Hepatocyte (in vitro differentiated cells): Measurements from ENCODE around the gene TMEM250. TPM values are rescaled to one million over a fixed set of nuclear protein-coding genes. Genes with fewer than 3 reads are reported as not detected.

ENCODE experiments used
- DNase-seq: peaks from one replicate; pipeline ENCODE4 v3.0.0-alpha.2; 2016; ENCODE audit warnings: low spot score
- H2AFZ ChIP-seq: fragments of 200-600 bp; sonication (generic); 2 replicates; pipeline ENCODE4 v1.6.0; 2016; ENCODE audit warnings: antibody characterized with exemption, mild to moderate bottlenecking
- H3K27ac ChIP-seq: fragments of 200-600 bp; sonication (generic); 2 replicates; pipeline ENCODE4 v1.5.1; 2016; ENCODE audit warnings: mild to moderate bottlenecking
- H3K27me3 ChIP-seq: fragments of 200-600 bp; sonication (generic); 2 replicates; pipeline ENCODE4 v1.6.1; 2016
- H3K36me3 ChIP-seq: fragments of 200-600 bp; sonication (generic); replicated peaks from 2 replicates; pipeline ENCODE4 v1.5.1; 2016; ENCODE audit warnings: low read depth; ENCODE audit not compliant: insufficient read depth
- H3K4me1 ChIP-seq: fragments of 200-600 bp; sonication (generic); 2 replicates; pipeline ENCODE4 v1.5.1; 2016; ENCODE audit warnings: mild to moderate bottlenecking, moderate library complexity; ENCODE audit not compliant: insufficient read depth
- H3K4me2 ChIP-seq: fragments of 200-600 bp; sonication (generic); 2 replicates; pipeline ENCODE4 v1.6.0; 2016
- H3K4me3 ChIP-seq: fragments of 200-600 bp; sonication (generic); 2 replicates; pipeline ENCODE4 v1.5.1; 2016; ENCODE audit warnings: mild to moderate bottlenecking
- H3K79me2 ChIP-seq: fragments of 200-600 bp; sonication (generic); 2 replicates; pipeline ENCODE4 v1.6.0; 2017; ENCODE audit warnings: mild to moderate bottlenecking
- H3K9me2 ChIP-seq: fragments of 200-600 bp; sonication (generic); replicated peaks from 2 replicates; pipeline ENCODE4 v1.6.0; 2017; ENCODE audit warnings: mild to moderate bottlenecking; ENCODE audit not compliant: insufficient read depth
- H3K9me3 ChIP-seq: fragments of 200-600 bp; sonication (generic); 2 replicates; pipeline ENCODE4 v1.5.1; 2016; ENCODE audit warnings: low read depth, mild to moderate bottlenecking
- H4K20me1 ChIP-seq: fragments of 200-600 bp; sonication (generic); 2 replicates; pipeline ENCODE4 v1.6.0; 2016; ENCODE audit warnings: mild to moderate bottlenecking; ENCODE audit not compliant: insufficient read depth, poor library complexity, severe bottlenecking
- CTCF ChIP-seq: fragments of 200-600 bp; sonication (generic); IDR thresholded peaks from 2 replicates; pipeline ENCODE4 v1.5.1; 2016; ENCODE audit warnings: antibody characterized with exemption, mild to moderate bottlenecking; ENCODE audit not compliant: poor library complexity
- EZH2 ChIP-seq: fragments of 200-600 bp; sonication (generic); IDR thresholded peaks from 2 replicates; pipeline ENCODE4 v1.6.1; 2016; ENCODE audit warnings: antibody characterized with exemption, mild to moderate bottlenecking, borderline replicate concordance
- EZH2phosphoT487 ChIP-seq: fragments of 200-600 bp; sonication (generic); IDR thresholded peaks from one replicate; pipeline ENCODE4 v1.6.1; 2018; ENCODE audit warnings: antibody characterized with exemption, mild to moderate bottlenecking, low read depth, moderate library complexity; ENCODE audit not compliant: unreplicated experiment, severe bottlenecking
- WGBS: methylation state at CpG from one replicate; pipeline ENCODE4 v1.1.6; 2016; ENCODE audit warnings: low lambda C conversion rate; ENCODE audit errors: missing lambda C conversion rate; 5-methylcytosine and 5-hydroxymethylcytosine counted together
- polyA plus RNA-seq: library from polyadenylated mRNA; unstranded; fragments of >200 nt; fragmentation: Nextera tagmentation; extraction: Ambion mirVana; gene quantifications from 2 replicates; pipeline ENCODE4 v1.2.1, GENCODE V29; 2016
- total RNA-seq: library from RNA; depleted of rRNA; stranded (reverse); fragments of >200 nt; gene quantifications from 2 replicates; pipeline ENCODE4 v1.2.3, GENCODE V29; 2014

TMEM250 gene
- total and polyA plus RNA-seq, 2 experiments from 2014 or later: 37.8 to 47.6 TPM

GRCh38 chr9:136149337-136149736 is 30.7 kb upstream of the TMEM250 start:
- Histone ChIP-seq H3K9me2 (no peaks in the 10 kb centered on the region), H3K79me2 (no peaks in the 10 kb centered on the region), H2AFZ (no peak overlapping the region), H4K20me1 (no peaks in the 10 kb centered on the region), H3K4me1 (no peaks in the 10 kb centered on the region), H3K27me3 (no peaks in the 10 kb centered on the region), H3K9me3 (no peaks in the 10 kb centered on the region), H3K27ac (no peak overlapping the region), H3K4me2 (no peak overlapping the region), H3K4me3 (no peak overlapping the region), H3K36me3 (no peaks in the 10 kb centered on the region)
- TF ChIP-seq EZH2 (no peak), CTCF (no peak), EZH2phosphoT487 (no peak)
- DNase-seq: no peak
- 92% methylated on average over 12 of the region's 12 CpGs for WGBS

GRCh38 chr9:136148766-136149165 is 30.1 kb upstream of the TMEM250 start:
- Histone ChIP-seq H4K20me1 (no peaks in the 10 kb centered on the region), H3K4me1 (no peaks in the 10 kb centered on the region), H3K4me2 (no peak overlapping the region), H3K27me3 (no peaks in the 10 kb centered on the region), H3K36me3 (no peaks in the 10 kb centered on the region), H3K9me2 (no peaks in the 10 kb centered on the region), H2AFZ (no peak overlapping the region), H3K79me2 (no peaks in the 10 kb centered on the region), H3K4me3 (no peak overlapping the region), H3K9me3 (no peaks in the 10 kb centered on the region), H3K27ac (no peak overlapping the region)
- DNase-seq: no peak
- WGBS: 93% methylated on average over 13 of the region's 14 CpGs
- TF ChIP-seq CTCF: no peak
- TF ChIP-seq EZH2: no peak

DNA sequence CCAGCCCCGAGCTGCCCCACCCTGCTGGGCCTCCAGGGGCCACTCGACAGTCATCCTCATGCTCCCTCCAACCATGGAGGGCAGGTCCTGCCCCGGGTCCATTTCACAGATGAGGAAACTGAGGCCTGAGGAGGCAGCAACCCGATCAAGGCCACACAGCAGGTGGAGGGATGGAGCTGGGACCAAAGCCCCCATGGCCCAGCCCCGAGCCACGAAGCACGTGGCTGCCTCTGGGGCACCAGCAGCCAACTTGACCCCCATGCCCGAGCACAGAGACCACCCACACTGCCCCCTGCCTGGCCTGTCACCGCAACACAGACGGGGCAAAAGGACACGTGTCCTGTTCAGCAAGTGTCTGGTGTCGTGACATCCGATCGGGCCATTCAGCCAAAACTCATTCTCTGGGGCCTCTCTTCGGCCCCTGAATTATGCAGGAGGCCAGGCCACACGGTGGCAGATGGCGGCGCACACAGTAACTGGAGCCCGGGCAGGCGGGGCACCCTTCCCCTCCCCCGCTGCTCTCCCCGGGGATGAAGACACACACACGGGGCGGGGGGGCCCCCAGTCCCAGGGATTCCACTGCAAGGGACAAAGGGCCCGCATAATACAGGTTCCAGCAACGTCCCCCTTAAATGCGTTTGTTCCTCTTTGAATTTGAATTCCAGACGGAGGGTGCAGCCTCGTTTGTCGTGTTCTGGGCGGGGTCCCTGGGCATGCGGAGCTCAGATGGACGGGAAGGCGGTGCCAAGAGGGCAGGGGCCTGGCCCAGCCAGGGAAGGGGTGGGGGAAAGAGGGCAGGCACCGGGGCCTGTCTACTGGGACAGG is 29.4 kb upstream of the TMEM250 start:
- Histone ChIP-seq H3K4me3 (no peak overlapping the region), H3K79me2 (no peaks in the 10 kb centered on the region), H2AFZ (no peak overlapping the region), H3K9me3 (no peaks in the 10 kb centered on the region), H3K27ac (no peak overlapping the region), H4K20me1 (no peaks in the 10 kb centered on the region), H3K4me1 (no peaks in the 10 kb centered on the region), H3K9me2 (no peaks in the 10 kb centered on the region), H3K27me3 (no peaks in the 10 kb centered on the region), H3K36me3 (no peaks in the 10 kb centered on the region), H3K4me2 (no peak overlapping the region)
- no peak for TF ChIP-seq CTCF
- no peak for DNase-seq
- WGBS: 63% methylated on average over 30 of the region's 35 CpGs
